ENCODE measurements around the gene CYP46A1. TPM values are rescaled to one million over a fixed set of nuclear protein-coding genes. Genes with fewer than 3 reads are reported as not detected.

Gene CYP46A1
- total RNA-seq, 1 experiment from 2014 or later: 0.59 TPM

DNA sequence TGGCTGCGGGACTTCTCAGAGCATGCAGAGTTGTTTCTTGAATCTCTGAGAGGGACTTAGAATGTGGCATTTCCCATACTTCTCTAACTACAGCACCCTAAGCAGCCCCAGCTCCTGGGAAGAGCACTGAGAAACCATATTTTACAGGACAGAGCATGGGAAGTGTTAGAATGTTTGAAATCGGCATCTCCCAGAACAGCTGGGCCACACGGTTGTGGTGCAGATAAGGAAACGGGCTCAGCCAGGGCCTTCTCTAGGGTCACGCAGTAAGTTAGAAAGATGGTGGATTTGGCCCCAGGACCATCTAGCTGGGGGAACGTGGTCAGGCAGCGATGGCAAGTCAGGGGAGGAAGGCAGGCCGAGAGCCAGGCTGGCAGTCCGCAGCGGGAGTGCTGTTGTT, 49.7 kb upstream of the CYP46A1 start:
- Mint-ChIP-seq H3K4me3 (no peak overlapping the region), H3K36me3 (ENCODE audit: insufficient read depth in 1 of 3, low read depth in 3 of 3) (no peaks in the 10 kb centered on the region), H3K9me3 (no peaks in the 10 kb centered on the region), H3K4me1 (peaks cover 2 to 7% of the 10 kb centered on the region in 2 experiments; a peak in 2 of 4 replicates), H3K27me3 (ENCODE audit: low read depth) (peaks cover 12% of the 10 kb centered on the region), H3K27ac (0 out of 7 replicates have a peak overlapping the region, but pooled peaks of 1 of the 3 experiments have one; percentile 3)
- H3K4ac ChIP-seq (ENCODE audit: low read depth, low read length): no peak overlapping the region
- H3K56ac ChIP-seq (ENCODE audit: insufficient read length, low read depth, low read length): no peak overlapping the region
- H3K23ac ChIP-seq (ENCODE audit: insufficient read length, low read depth, low read length): no peak overlapping the region
- no peak overlapping the region for H3K14ac ChIP-seq (ENCODE audit: insufficient read depth, low read length)
- H4K8ac ChIP-seq (replicated peaks; ENCODE audit: insufficient read length, low read depth, low read length): no peak overlapping the region
- no peak overlapping the region for H2BK5ac ChIP-seq (ENCODE audit: insufficient read length, low read length)
- H2BK20ac ChIP-seq (ENCODE audit: low read depth, low read length, poor library complexity, severe bottlenecking): no peak overlapping the region
- DNase-seq: no peak
- H3K4me1 ChIP-seq (ENCODE audit: insufficient read depth, low read length): no peaks in the 10 kb centered on the region
- no peaks in the 10 kb centered on the region for H3K9me3 ChIP-seq (ENCODE audit: control insufficient read depth, low read depth, low read length)
- H3K27me3 ChIP-seq (ENCODE audit: insufficient read depth, low read length): no peaks in the 10 kb centered on the region
- no peak overlapping the region for H2BK15ac ChIP-seq (ENCODE audit: low read depth, low read length)
- no peak overlapping the region for H4K91ac ChIP-seq (ENCODE audit: insufficient read length, low read depth, low read length)
- no peak overlapping the region for H3K4me2 ChIP-seq (ENCODE audit: insufficient read depth, insufficient read length, low read length)
- no peak overlapping the region for H3K9ac ChIP-seq (ENCODE audit: extremely low read depth, insufficient read length, low read length)
- H3T11ph ChIP-seq (ENCODE audit: low read length): no peak overlapping the region
- TF ChIP-seq, protein P1, sequence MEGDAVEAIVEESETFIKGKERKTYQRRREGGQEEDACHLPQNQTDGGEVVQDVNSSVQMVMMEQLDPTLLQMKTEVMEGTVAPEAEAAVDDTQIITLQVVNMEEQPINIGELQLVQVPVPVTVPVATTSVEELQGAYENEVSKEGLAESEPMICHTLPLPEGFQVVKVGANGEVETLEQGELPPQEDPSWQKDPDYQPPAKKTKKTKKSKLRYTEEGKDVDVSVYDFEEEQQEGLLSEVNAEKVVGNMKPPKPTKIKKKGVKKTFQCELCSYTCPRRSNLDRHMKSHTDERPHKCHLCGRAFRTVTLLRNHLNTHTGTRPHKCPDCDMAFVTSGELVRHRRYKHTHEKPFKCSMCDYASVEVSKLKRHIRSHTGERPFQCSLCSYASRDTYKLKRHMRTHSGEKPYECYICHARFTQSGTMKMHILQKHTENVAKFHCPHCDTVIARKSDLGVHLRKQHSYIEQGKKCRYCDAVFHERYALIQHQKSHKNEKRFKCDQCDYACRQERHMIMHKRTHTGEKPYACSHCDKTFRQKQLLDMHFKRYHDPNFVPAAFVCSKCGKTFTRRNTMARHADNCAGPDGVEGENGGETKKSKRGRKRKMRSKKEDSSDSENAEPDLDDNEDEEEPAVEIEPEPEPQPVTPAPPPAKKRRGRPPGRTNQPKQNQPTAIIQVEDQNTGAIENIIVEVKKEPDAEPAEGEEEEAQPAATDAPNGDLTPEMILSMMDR (conservative IDR thresholded peaks at IDR 0.05): no peak
- H2BK120ac ChIP-seq (ENCODE audit: low read depth, low read length, poor library complexity, severe bottlenecking): no peak overlapping the region
- no peak overlapping the region for H2AFZ ChIP-seq (ENCODE audit: low read length)
- H3K23me2 ChIP-seq (ENCODE audit: insufficient read length, low read depth, low read length, poor library complexity, severe bottlenecking): no peaks in the 10 kb centered on the region
- no peak overlapping the region for H2BK12ac ChIP-seq (ENCODE audit: insufficient read length, low read depth, low read length)
- no peak overlapping the region for H3K18ac ChIP-seq (ENCODE audit: insufficient read length, low read depth, low read length)
- no peak overlapping the region for H3K27ac ChIP-seq (ENCODE audit: insufficient read length, low read depth, low read length)
- no peaks in the 10 kb centered on the region for H3K79me2 ChIP-seq (ENCODE audit: insufficient read depth, low read length)
- no peak overlapping the region for H2AK5ac ChIP-seq (ENCODE audit: insufficient read length, low read length)
- WGBS (ENCODE audit: extremely low coverage, insufficient read length, low lambda C conversion rate): no CpG with 5 or more reads among the region's 10 CpGs
- H4K5ac ChIP-seq (ENCODE audit: insufficient read length, low read depth, low read length): no peak overlapping the region
- H3K79me1 ChIP-seq (ENCODE audit: insufficient read depth, low read depth, low read length, poor library complexity, severe bottlenecking): no peaks in the 10 kb centered on the region
- no peaks in the 10 kb centered on the region for H4K20me1 ChIP-seq (ENCODE audit: control insufficient read depth, insufficient read depth, insufficient read length)

Data from H9 (cell line).